Upper lobe of left lung (tissue), 4 donors: ENCODE results near the gene CLSTN2.

Source experiments
- EP300 ChIP-seq, 4 donors: sonication (generic); formaldehyde crosslinking; IDR thresholded peaks; one replicate each; pipeline ENCODE4 v1.5.1; 2017; ENCODE audit warnings: antibody characterized with exemption in 4 of 4, control low read depth in 2 of 4
- TF ChIP-seq, protein P1 (sequence below), 6 experiments: fragments of 450-650 bp in 4 of 6; fragments of 200-600 bp in 2 of 6; sonication (generic) in 2 of 6; IDR thresholded peaks; one replicate each; pipeline ENCODE4 v1.5.1; 2016 to 2019; ENCODE audit warnings: antibody characterized with exemption in 6 of 6

DNA sequence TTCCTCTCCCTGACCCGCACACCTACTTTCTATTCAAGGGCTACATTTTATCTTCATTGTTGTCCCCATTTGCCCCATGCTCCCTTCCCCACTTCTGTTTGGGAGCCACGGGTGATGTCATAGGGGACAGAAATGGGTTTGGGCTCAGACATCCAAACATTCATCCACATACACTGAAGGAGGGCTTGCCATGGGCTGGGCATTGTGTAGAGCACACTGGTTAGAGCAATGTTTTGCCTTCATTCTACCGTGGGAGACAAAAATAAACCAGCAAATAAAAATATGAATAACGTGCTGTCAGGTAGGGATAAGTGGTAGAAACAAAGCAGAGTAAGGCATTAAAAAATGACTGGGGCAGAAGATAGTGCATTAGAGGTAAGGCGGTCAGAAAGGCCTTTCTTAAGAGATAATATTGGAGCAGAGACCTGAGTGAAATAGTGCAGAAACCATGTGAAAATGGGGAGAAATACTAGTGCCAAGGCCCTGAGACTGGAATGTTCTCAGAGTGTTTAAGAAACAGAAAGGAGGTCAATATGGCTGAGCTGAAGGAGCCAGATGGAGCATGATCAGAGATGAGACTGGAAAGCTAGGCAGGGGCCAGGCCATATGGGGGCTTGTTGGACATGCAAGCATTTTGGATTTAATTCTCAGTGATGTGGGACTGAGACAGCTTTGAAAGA is 40.9 kb upstream of the CLSTN2 start:
- TF ChIP-seq, protein P1, sequence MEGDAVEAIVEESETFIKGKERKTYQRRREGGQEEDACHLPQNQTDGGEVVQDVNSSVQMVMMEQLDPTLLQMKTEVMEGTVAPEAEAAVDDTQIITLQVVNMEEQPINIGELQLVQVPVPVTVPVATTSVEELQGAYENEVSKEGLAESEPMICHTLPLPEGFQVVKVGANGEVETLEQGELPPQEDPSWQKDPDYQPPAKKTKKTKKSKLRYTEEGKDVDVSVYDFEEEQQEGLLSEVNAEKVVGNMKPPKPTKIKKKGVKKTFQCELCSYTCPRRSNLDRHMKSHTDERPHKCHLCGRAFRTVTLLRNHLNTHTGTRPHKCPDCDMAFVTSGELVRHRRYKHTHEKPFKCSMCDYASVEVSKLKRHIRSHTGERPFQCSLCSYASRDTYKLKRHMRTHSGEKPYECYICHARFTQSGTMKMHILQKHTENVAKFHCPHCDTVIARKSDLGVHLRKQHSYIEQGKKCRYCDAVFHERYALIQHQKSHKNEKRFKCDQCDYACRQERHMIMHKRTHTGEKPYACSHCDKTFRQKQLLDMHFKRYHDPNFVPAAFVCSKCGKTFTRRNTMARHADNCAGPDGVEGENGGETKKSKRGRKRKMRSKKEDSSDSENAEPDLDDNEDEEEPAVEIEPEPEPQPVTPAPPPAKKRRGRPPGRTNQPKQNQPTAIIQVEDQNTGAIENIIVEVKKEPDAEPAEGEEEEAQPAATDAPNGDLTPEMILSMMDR (IDR thresholded peaks at IDR 0.05): no peak
- TF ChIP-seq EP300 (IDR thresholded peaks at IDR 0.05): no peak
